ENCODE results near the gene NRG2.

The NRG2 gene

GRCh38 chr5:139851558-139851957, 191.5 kb downstream of the NRG2 start:
- no peak for DNase-seq

GRCh38 chr5:139850423-139851016, 192.6 kb downstream of the NRG2 start:
- DNase-seq: no peak

- DNase-seq: no peak
These were observed 193.2 kb downstream of the NRG2 start for GRCh38 chr5:139849942-139850341.

GRCh38 chr5:139849501-139849900, 193.6 kb downstream of the NRG2 start:
- no peak for DNase-seq

GRCh38 chr5:139848508-139849100, 194.5 kb downstream of the NRG2 start:
- no peak for DNase-seq

GRCh38 chr5:139847790-139848507, 195.2 kb downstream of the NRG2 start:
- peak; percentile 42 to 77 (median 58) for DNase-seq

- DNase-seq: no peak
These were observed 196.0 kb downstream of the NRG2 start for GRCh38 chr5:139847091-139847490.

- no peak for DNase-seq
These were observed 197.0 kb downstream of the NRG2 start for GRCh38 chr5:139845846-139846681.

GRCh38 chr5:139844472-139845145, 198.5 kb downstream of the NRG2 start:
- peak; percentile 83 to 89 (median 84) for DNase-seq

- no peak for DNase-seq
These were observed 199.1 kb downstream of the NRG2 start for GRCh38 chr5:139843991-139844390.

GRCh38 chr5:139842321-139842720, 200.8 kb downstream of the NRG2 start:
- DNase-seq: no peak

- DNase-seq: no peak
These were observed 201.6 kb downstream of the NRG2 start for GRCh38 chr5:139841549-139841948.

GRCh38 chr5:139839918-139840317, 203.2 kb downstream of the NRG2 start:
- DNase-seq: no peak

- no peak for DNase-seq
These were observed 203.8 kb downstream of the NRG2 start for GRCh38 chr5:139839232-139839815.

GRCh38 chr5:139838381-139839197, 204.5 kb downstream of the NRG2 start:
- no peak for DNase-seq

GRCh38 chr5:139837711-139838380, 205.3 kb downstream of the NRG2 start:
- no peak for DNase-seq

GRCh38 chr5:139836469-139837208, 206.5 kb downstream of the NRG2 start:
- DNase-seq: no peak

GRCh38 chr5:139835656-139836055, 207.4 kb downstream of the NRG2 start:
- no peak for DNase-seq

GRCh38 chr5:139833525-139833924, 209.6 kb downstream of the NRG2 start:
- DNase-seq: no peak

GRCh38 chr5:139831624-139832023, 211.5 kb downstream of the NRG2 start:
- no peak for DNase-seq
